GF-D8 (cell line): ENCODE measurements around the gene CHI3L2.
A peak's percentile ranks its signal among the peaks of the same experiment; 100 is the strongest.

ENCODE experiments used
- DNase-seq: peaks from one replicate; lab custom pipeline; 2025; lab: John Stamatoyannopoulos, UW

The CHI3L2 gene

GRCh38 chr1:111220302-111220890 lies 7.1 kb upstream of the CHI3L2 start:
- DNase-seq: no peak

DNA sequence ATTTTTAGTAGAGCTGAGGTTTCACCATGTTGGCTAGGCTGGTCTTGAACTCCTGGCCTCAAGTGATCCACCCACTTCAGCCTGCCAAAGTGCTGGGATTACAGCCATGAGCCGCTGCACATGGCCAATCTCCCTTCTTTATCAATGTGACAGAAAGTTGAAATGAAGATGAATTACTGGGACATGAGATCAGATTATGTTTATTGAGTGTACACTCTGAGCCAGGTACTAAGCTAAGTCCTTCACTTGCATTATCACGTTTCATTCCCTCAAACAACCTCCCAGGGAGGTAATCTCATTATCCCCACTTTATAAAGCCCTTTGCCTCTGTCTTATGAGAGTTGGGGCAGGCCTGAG lies 6.3 kb upstream of the CHI3L2 start:
- DNase-seq: no peak

- peak; percentile 62 for DNase-seq
These were observed 5.8 kb upstream of the CHI3L2 start for GRCh38 chr1:111221633-111222291.

- no peak for DNase-seq
These were observed 5.0 kb upstream of the CHI3L2 start for GRCh38 chr1:111222308-111223125.

DNA sequence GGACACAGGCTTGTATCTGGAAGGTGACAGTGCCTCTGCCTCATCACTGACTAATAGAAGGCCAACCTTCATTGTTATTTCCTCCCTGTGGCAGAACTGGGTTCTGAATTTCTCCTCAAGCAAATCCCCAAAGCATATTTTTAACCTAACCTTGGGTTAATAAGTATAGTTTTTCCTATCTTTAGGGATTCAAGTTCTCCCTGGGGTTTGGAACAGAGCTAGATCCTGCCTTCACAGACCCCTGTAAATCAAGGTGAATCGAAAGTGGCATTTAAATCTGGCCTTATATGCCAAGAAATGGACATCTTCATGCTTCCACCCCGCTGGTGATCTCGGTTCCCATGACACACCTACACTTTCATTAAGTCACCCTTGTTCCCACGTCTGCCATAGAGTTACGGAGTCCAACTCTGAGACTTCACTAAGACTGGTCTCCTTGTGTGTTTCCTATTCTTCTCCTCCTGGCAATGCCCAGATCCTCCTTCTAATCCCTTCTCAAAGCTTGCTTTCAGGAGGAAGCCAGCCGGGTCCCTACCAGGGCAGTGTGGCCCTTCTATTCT lies 4.3 kb upstream of the CHI3L2 start:
- DNase-seq: no peak

DNA sequence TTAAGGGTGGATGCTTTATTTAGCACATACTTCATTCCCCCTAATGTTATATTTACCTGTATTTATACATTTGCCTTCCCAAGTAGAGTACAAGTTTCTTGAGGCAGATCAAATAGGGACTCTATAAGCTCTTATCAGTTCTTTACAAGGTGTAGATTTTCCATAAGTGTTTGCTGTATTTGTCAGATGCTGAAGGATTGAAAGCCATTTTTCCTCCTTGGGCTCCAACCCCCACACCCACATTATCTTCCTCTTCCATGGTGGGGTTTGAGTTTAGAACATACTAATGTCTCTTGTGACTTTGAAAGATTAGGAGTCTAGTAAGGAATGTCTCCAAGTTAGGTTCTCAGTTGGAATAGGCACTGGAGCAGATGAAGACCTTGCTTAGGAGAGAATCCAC lies 2.4 kb upstream of the CHI3L2 start:
- DNase-seq: no peak

GRCh38 chr1:111225717-111226400 lies 1.7 kb upstream of the CHI3L2 start:
- DNase-seq: no peak

DNA sequence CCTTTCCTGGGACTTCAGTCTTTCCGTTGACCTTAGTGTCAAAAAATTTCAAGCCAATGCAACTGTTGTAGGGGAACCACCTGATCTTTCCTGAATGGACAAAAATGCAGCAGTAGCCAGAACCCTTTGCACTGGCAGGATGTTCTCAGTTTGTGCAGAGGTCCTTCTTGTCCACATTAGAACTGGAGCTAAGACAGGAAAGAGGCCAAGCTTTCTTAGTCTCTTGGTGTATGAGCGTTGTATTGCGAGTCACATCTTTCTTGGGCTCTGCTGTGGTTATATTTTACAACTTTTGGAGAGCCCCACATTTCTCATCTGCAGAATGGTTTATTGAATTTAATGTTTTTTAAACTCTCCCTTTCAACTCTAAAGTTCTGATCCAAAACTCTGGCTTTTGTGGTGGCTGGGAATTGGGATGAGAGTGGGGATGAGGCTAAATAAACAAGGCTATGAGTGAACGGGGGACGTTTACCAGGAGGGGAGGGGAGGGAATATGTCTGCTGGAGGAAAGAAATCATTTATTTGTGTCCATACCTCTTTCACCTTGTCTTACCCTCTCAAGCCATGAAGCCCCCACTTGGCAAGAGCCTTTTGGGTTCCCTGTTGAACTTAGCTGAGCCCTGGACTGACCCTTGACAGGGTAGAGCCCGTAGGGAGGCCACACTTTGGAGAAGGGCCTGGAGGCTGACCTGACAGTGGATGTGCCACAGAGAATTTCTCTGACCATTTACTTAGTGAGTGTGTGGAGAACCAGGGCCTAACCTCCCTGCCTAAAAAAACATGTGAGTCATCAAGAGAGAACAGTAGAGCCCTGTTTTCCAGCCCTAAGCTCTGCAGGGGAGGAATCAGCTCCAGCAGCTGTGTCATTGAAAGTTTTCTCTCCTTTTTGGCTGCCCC lies 586 bp downstream of the CHI3L2 start:
- no peak for DNase-seq

DNA sequence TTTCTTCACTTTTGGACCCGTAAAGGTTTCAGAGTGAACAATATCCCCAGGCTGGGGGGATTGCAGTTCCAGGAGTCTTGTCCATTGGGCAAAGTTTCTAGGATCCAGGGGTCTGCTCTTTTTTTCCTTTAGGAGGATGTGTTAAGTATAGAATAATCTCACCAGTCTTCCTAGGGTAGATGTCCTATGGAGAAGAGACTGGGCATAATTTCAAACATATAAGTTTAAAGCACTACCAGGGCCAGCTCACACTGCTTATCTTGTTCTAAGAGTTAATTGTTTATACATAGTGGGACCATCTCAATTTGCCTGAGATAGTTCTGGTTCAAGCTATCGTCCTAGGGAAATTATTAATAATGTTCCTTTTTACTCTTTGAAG lies 1.2 kb downstream of the CHI3L2 start:
- no peak for DNase-seq

- DNase-seq: no peak
These were observed 4.6 kb downstream of the CHI3L2 start for GRCh38 chr1:111232134-111232533.

GRCh38 chr1:111234258-111234657 lies 6.7 kb downstream of the CHI3L2 start:
- DNase-seq: no peak

DNA sequence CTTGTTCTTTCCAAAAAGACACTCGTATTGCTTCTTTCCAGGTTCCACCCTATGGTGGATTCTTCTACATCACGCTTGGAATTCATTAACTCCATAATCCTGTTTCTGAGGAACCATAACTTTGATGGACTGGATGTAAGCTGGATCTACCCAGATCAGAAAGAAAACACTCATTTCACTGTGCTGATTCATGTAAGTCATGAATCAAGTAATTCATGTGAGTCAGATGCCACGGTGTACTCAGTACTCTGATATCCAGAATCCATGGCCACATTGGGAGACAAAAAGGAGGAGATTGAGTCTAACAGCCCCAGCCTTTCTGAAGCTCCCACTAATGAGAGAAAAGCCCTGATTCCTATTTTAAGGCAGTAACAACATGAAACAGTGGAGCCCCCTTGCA lies 7.4 kb downstream of the CHI3L2 start:
- no peak for DNase-seq

DNA sequence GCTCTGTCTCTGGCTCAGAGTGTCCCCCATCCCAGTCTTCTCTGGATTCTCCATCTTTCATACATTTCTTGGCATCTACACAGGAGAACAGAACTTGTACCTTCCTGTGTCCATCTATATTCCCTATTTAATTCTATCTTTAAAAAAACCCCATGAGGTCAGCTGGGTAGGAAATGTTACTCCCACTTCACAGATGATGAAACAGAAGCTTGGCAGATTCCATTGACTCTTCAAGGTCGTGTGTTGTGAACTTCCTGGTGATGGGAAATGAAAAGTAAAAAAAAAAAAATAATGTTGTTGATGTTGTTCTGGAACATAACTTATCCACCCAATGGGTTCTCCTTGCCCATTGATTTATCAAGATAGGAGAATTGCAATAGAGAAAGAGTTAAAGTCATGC lies 8.9 kb downstream of the CHI3L2 start:
- no peak for DNase-seq

DNA sequence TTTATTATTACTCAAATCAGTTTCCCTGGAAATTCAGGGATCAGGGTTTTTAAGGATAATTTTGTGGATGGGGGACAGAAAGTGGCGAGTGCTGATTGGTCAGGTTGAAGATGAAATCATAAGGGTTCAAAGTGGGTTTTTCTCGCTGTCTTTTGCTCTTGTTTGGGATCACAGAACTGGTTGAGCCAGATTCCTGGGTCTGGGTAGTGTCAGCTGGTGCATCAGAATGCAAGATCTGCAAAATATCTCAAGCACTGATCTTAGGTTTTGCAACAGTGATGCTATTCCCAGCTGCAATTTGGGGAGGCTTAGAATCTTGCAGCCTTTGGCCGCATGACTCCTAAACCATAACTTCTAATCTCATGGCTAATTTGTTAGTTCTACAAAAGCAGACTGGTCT lies 9.3 kb downstream of the CHI3L2 start:
- DNase-seq: no peak

- no peak for DNase-seq
These were observed 10.7 kb downstream of the CHI3L2 start for GRCh38 chr1:111238056-111238795.

GRCh38 chr1:111241797-111242196 lies 14.3 kb downstream of the CHI3L2 start:
- no peak for DNase-seq

GRCh38 chr1:111242805-111243523 lies 15.5 kb downstream of the CHI3L2 start:
- DNase-seq: no peak

DNA sequence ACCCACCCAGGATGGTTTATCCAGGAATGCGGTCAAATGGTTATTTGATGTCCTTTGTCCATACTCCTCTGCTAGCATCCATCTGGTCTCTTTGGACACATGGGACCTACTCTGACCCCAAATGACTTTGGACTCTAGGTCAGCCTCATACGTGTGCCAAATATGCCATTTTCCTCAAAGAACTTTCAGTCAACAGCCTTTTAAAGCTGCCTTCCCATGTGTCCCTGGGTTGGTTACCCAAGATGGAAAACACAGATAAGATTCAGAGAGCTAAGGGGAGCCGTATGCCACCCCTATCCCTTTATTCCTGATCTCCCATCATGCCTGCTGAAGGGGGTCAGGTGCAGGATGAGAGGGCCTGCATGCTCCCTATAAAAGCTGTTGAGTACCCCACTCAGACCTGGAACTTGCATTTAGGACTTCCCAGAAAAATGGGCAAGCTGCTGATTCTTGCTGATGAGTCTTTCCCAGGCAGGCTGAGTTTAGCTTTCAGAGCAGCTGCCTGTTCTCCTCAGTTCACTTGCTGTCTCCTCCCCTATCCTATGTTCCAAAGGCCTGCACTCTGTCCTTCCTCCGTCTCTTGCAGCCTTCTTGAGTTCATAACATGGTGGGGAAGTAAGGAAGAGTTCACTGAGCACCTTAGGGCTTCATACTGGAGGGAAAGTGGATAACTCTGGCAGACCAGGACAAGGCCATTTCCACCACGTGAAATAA lies 19.8 kb downstream of the CHI3L2 start:
- DNase-seq: no peak

- DNase-seq: no peak
These were observed 22.4 kb downstream of the CHI3L2 start for GRCh38 chr1:111249960-111250359.
